Transverse colon (tissue), 4 donors: ENCODE measurements around the gene MTHFD2L. TPM values are rescaled to one million over a fixed set of nuclear protein-coding genes. Genes with fewer than 3 reads are reported as not detected.
"Not testable (repeated sequence)": the region's sequence is repeated elsewhere in the genome, so short reads cannot be mapped to it uniquely, and the experiment has no call there.

Experiments
- DNase-seq: peaks from one replicate; pipeline ENCODE4 v3.0.0-alpha.2; 2019
- H3K27ac ChIP-seq, 4 donors: fragments of 200-600 bp; sonication (generic); 2 replicates each; pipeline ENCODE4 v1.5.1; 2016 to 2018; ENCODE audit warnings: inconsistent platforms in 4 of 4
- H3K27me3 ChIP-seq: fragments of 200-600 bp; sonication (generic); 2 replicates; pipeline ENCODE4 v1.5.1; 2017; ENCODE audit warnings: inconsistent platforms
- H3K36me3 ChIP-seq, 4 donors: fragments of 200-600 bp; sonication (generic); 2 replicates each; pipeline ENCODE4 v1.5.1; 2017 to 2019; ENCODE audit warnings: inconsistent platforms in 4 of 4
- H3K4me1 ChIP-seq, 4 donors: fragments of 200-600 bp; sonication (generic); 2 replicates each; pipeline ENCODE4 v1.5.1; 2017 to 2020; ENCODE audit warnings: inconsistent platforms in 4 of 4
- H3K4me3 ChIP-seq, 4 donors: fragments of 200-600 bp; sonication (generic); 1 replicate in 1 of 4; 2 replicates in 3 of 4; pipeline versions ENCODE4 v1.5.1 to v1.6.1; 2017 to 2019; ENCODE audit warnings: inconsistent platforms in 4 of 4
- H3K9me3 ChIP-seq, 2 donors: fragments of 200-600 bp; sonication (generic); 2 replicates each; pipeline ENCODE4 v1.5.1; 2017 to 2019; ENCODE audit warnings: inconsistent platforms in 2 of 2
- EP300 ChIP-seq: sonication (generic); formaldehyde crosslinking; IDR thresholded peaks from one replicate; pipeline ENCODE4 v1.6.1; 2017; ENCODE audit warnings: antibody characterized with exemption, low read depth
- POLR2A ChIP-seq: fragments of 450-650 bp; IDR thresholded peaks from one replicate; pipeline ENCODE4 v1.6.1; 2016; ENCODE audit warnings: antibody characterized with exemption, mild to moderate bottlenecking, moderate library complexity
- POLR2AphosphoS5 ChIP-seq, 3 donors: sonication (generic); formaldehyde crosslinking; IDR thresholded peaks; one replicate each; pipeline ENCODE4 v1.6.1; 2016; ENCODE audit warnings: antibody characterized with exemption in 3 of 3
- WGBS, 2 donors: methylation state at CpG; one replicate each; pipeline ENCODE4 v1.1.5; 2018; ENCODE audit warnings: low coverage in 1 of 2; 5-methylcytosine and 5-hydroxymethylcytosine counted together
- in situ Hi-C, 4 donors: fragments of 200-750 bp; cut with MboI; loops; one replicate each; pipeline versions ENCODE4 v1.15.0 to v1.15.1; 2017; ENCODE audit warnings: low sequenced_read_pairs in 3 of 4, low pct_ligation_motif_present in 1 of 4, low pct_unique_long_range_greater_than_20kb in 1 of 4
- intact Hi-C: fragments of 100-400 bp; cut with DNase I; formaldehyde crosslinking; loops from one replicate; pipeline ENCODE4 v1.15.1; 2023; ENCODE audit warnings: low total_unique reads
- total RNA-seq, 4 donors: library from RNA; depleted of rRNA; stranded (reverse); fragments of >200 nt; gene quantifications; one replicate each; pipeline ENCODE4 v1.1.0, GENCODE V29; 2016
- TF ChIP-seq, protein P1 (sequence below), 5 experiments: fragments of 200-600 bp in 3 of 5; fragments of 450-650 bp in 2 of 5; sonication (generic) in 3 of 5; IDR thresholded peaks; 1 replicate in 2 of 5; 2 replicates in 3 of 5; pipeline ENCODE4 v1.5.1; 2016 to 2017; ENCODE audit warnings: antibody characterized with exemption in 5 of 5, inconsistent platforms in 3 of 5, mild to moderate bottlenecking in 2 of 5, moderate library complexity in 1 of 5

The MTHFD2L gene
- total RNA-seq, 4 donors from 2014 or later, result 7.6 to 18.1 (median 12.7) TPM

- Histone ChIP-seq H3K36me3 (no peaks in the 10 kb centered on the region), H3K4me3 (no peak overlapping the region), H3K27ac (no peak overlapping the region), H3K4me1 (peaks cover 7 to 10% (median 8%) of the 10 kb centered on the region in 4 donors), H3K27me3 (no peaks in the 10 kb centered on the region), H3K9me3 (no peaks in the 10 kb centered on the region)
- intact Hi-C loops (no loop called here), in situ Hi-C loops (no loop called here)
- WGBS, 2 donors, result 71 to 79% methylated on average over 2 of the region's 2 CpGs
- TF ChIP-seq EP300, result no peak
- TF ChIP-seq, protein P1, sequence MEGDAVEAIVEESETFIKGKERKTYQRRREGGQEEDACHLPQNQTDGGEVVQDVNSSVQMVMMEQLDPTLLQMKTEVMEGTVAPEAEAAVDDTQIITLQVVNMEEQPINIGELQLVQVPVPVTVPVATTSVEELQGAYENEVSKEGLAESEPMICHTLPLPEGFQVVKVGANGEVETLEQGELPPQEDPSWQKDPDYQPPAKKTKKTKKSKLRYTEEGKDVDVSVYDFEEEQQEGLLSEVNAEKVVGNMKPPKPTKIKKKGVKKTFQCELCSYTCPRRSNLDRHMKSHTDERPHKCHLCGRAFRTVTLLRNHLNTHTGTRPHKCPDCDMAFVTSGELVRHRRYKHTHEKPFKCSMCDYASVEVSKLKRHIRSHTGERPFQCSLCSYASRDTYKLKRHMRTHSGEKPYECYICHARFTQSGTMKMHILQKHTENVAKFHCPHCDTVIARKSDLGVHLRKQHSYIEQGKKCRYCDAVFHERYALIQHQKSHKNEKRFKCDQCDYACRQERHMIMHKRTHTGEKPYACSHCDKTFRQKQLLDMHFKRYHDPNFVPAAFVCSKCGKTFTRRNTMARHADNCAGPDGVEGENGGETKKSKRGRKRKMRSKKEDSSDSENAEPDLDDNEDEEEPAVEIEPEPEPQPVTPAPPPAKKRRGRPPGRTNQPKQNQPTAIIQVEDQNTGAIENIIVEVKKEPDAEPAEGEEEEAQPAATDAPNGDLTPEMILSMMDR (IDR thresholded peaks at IDR 0.05), result no peak
- TF ChIP-seq POLR2A, result no peak
- no peak for TF ChIP-seq POLR2AphosphoS5 (IDR thresholded peaks at IDR 0.05)
- no peak for DNase-seq
These were observed 36.0 kb upstream of the MTHFD2L start for GRCh38 chr4:74121643-74122579.

DNA sequence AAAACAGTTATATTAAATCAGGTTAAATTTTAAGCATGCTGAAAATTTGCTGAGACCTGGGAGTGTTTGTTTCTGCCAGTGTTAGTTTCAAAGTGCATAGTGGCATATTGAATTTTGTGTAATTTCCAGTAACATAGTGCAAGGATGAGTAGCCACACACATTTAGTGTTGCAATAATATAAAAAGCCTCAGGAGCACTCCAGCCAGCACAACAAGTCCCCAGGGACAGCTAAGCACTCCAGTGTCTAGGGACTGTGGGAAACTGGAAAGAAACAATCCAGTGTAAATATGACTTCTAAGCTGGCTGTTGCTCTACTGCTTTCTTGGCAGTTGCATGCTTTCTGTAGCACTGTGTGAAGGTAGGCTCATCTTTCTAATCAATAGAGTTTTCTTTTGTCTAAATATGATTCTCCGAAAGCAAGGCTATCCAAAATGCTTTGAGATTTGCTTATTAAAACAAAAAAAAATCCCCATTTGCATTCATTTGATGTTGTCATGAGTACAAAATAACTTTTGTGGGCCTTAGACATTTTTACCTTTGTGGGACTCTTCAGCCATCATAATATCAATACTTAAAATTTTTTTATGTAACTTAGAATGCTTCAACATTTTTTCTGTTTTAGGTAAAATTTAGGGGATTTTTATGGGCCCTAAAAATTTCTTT lies 34.7 kb upstream of the MTHFD2L start:
- no peak for DNase-seq
- in situ Hi-C loops, result no loop called here
- WGBS, 2 donors, result 81 to 92% methylated on average over 1 of the region's 1 CpG
- Histone ChIP-seq H3K4me1 (peaks cover 0 to 3% (median 0%) of the 10 kb centered on the region in 4 donors), H3K36me3 (no peaks in the 10 kb centered on the region), H3K27ac (no peak overlapping the region), H3K4me3 (no peak overlapping the region), H3K9me3 (no peaks in the 10 kb centered on the region), H3K27me3 (no peaks in the 10 kb centered on the region)
- TF ChIP-seq POLR2AphosphoS5 (IDR thresholded peaks at IDR 0.05), result no peak
- TF ChIP-seq, protein P1 (IDR thresholded peaks at IDR 0.05), result no peak
- no peak for TF ChIP-seq POLR2A
- TF ChIP-seq EP300, result no peak
- intact Hi-C loops, result no loop called here

GRCh38 chr4:74125029-74125428 lies 32.9 kb upstream of the MTHFD2L start:
- H3K27me3 ChIP-seq, result no peaks in the 10 kb centered on the region
- H3K36me3 ChIP-seq, result no peaks in the 10 kb centered on the region
- 79 to 100% methylated on average over 1 of the region's 1 CpG for WGBS, 2 donors
- intact Hi-C loops (no loop called here), in situ Hi-C loops (loop anchor here in 1 of 4 donors (25.0 kb wide), 2 partner anchors 263 to 813 kb away; partner anchors contain the start of genes CXCL1 and PF4V1)
- peaks cover 0 to 3% (median 0%) of the 10 kb centered on the region in 4 donors for H3K4me1 ChIP-seq
- H3K4me3 ChIP-seq, result no peak overlapping the region
- TF ChIP-seq POLR2AphosphoS5 (IDR thresholded peaks at IDR 0.05), result no peak
- TF ChIP-seq POLR2A, result no peak
- no peak for TF ChIP-seq EP300
- TF ChIP-seq, protein P1 (IDR thresholded peaks at IDR 0.05), result no peak
- DNase-seq, result no peak
- H3K9me3 ChIP-seq, result no peaks in the 10 kb centered on the region
- H3K27ac ChIP-seq, result no peak overlapping the region

- Histone ChIP-seq H3K4me3 (no peak overlapping the region), H3K9me3 (no peaks in the 10 kb centered on the region), H3K36me3 (no peaks in the 10 kb centered on the region), H3K4me1 (peaks cover 0 to 3% (median 0%) of the 10 kb centered on the region in 4 donors), H3K27ac (no peak overlapping the region), H3K27me3 (no peaks in the 10 kb centered on the region)
- TF ChIP-seq POLR2A (no peak), EP300 (no peak), POLR2AphosphoS5 (IDR thresholded peaks at IDR 0.05) (no peak)
- TF ChIP-seq, protein P1 (IDR thresholded peaks at IDR 0.05), result no peak
- intact Hi-C loops, result no loop called here
- WGBS, 2 donors, result 73 to 89% methylated on average over 4 of the region's 4 CpGs
- no peak for DNase-seq
- in situ Hi-C loops, result loop anchor here in 1 of 4 donors (25.0 kb wide), 2 partner anchors 265 to 815 kb away; partner anchors contain the start of genes CXCL1 and PF4V1
These were observed 30.2 kb upstream of the MTHFD2L start for GRCh38 chr4:74127745-74128144.

GRCh38 chr4:74130843-74131242 lies 27.1 kb upstream of the MTHFD2L start:
- not testable (repeated sequence) for H3K4me1 ChIP-seq, H3K4me3 ChIP-seq, H3K27me3 ChIP-seq, H3K36me3 ChIP-seq, H3K27ac ChIP-seq, DNase-seq, H3K9me3 ChIP-seq
- intact Hi-C loops (loop anchor here (5.0 kb wide), 1 partner anchor 469 kb away; no protein-coding TSS in a partner anchor), in situ Hi-C loops (loop anchor here in 3 of 4 donors (10.0 to 25.0 kb wide), 4 partner anchors 86 to 819 kb away; partner anchors contain the start of genes CXCL1 (in 1 of the 3) and PF4V1 (in 1 of the 3))
- 92 to 93% methylated on average over 2 of the region's 2 CpGs for WGBS, 2 donors

GRCh38 chr4:74132188-74132587 lies 25.7 kb upstream of the MTHFD2L start:
- in situ Hi-C loops (loop anchor here in 3 of 4 donors (10.0 to 25.0 kb wide), 4 partner anchors 87 to 820 kb away; partner anchors contain the start of genes CXCL1 (in 1 of the 3) and PF4V1 (in 1 of the 3)), intact Hi-C loops (loop anchor here (5.0 kb wide), 1 partner anchor 470 kb away; no protein-coding TSS in a partner anchor)
- H3K4me3 ChIP-seq, H3K9me3 ChIP-seq, H3K27me3 ChIP-seq, H3K4me1 ChIP-seq, H3K27ac ChIP-seq, DNase-seq, H3K36me3 ChIP-seq: not testable (repeated sequence)
